Pulmonary artery endothelial cell (primary cell): ENCODE results near the gene STRBP. TPM values are rescaled to one million over a fixed set of nuclear protein-coding genes. Genes with fewer than 3 reads are reported as not detected.
"Not testable (repeated sequence)": the region's sequence is repeated elsewhere in the genome, so short reads cannot be mapped to it uniquely, and the experiment has no call there.

ENCODE experiments used
- DNase-seq: peaks from one replicate; pipeline ENCODE4 v3.0.0-alpha.2; 2011; ENCODE audit warnings: low read depth, low spot score
- total RNA-seq: library from RNA; depleted of rRNA; stranded (reverse); fragments of >200 nt; gene quantifications from 2 replicates; pipeline ENCODE4 v1.2.3, GENCODE V29; 2014

STRBP gene
- total RNA-seq, 1 donor from 2014 or later = 9.2 TPM

GRCh38 chr9:123196124-123196523, 72.3 kb downstream of the STRBP start:
- DNase-seq = no peak

GRCh38 chr9:123194023-123194422, 74.4 kb downstream of the STRBP start:
- DNase-seq = no peak

GRCh38 chr9:123191680-123192079, 76.7 kb downstream of the STRBP start:
- DNase-seq = no peak

DNA sequence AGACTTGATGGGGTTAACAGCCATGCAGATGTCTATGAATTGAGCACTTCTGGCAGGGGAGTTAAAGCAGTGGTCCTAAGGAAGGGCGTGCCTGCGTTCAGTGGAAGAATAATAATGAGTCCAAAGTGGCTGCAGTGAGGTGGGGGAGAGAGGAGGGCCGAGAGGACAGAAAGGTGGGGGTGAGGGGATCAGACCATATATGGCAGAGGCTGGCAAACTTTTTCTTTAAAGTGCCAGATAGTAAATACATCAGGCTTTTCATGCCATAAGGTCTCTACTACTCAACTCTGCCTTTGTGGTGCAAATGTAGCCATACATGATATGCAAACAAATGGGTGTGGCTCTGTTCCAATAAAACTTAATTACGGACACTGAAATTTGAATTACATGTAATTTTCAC, 77.1 kb downstream of the STRBP start:
- DNase-seq = no peak

- no peak for DNase-seq
Observed at GRCh38 chr9:123187131-123187530, 81.3 kb downstream of the STRBP start.

GRCh38 chr9:123186029-123186428, 82.4 kb downstream of the STRBP start:
- DNase-seq = not testable (repeated sequence)

GRCh38 chr9:123176949-123177348, 91.4 kb downstream of the STRBP start:
- DNase-seq = no peak

DNA sequence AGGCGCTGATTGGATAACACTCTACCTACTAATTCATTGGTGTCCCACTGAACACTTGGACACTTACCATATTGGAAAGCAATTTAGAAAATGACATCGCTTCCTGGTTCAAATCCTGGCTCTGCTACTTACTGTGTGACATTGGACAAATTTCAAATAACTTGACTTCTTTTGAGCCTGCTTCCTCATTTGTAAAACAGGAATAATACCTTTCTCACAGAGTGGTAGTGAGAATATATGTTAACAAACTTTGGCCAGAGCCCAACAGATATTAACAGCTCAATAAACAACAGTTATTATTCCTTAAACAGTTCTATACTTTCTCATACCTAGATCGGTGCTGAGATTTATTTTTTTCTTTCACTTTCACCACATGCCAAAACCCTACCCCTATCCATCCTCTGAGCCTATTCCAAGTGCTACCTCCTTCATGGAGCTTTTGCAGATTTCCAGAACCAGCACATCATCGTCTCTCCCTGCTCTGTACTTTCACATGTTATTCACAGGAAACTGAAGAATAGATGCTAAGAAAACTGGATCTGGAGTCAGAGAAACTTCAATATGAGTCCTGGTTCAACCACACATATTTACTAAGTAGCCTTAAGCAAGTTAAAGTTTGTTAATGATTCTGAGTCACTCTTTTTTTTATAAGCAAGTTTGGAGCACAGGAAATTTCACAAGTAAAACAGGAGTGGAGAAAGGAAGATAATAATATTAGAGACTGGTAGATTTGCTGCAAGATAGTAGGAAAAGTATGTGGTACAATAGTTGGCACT, 92.3 kb downstream of the STRBP start:
- no peak for DNase-seq

DNA sequence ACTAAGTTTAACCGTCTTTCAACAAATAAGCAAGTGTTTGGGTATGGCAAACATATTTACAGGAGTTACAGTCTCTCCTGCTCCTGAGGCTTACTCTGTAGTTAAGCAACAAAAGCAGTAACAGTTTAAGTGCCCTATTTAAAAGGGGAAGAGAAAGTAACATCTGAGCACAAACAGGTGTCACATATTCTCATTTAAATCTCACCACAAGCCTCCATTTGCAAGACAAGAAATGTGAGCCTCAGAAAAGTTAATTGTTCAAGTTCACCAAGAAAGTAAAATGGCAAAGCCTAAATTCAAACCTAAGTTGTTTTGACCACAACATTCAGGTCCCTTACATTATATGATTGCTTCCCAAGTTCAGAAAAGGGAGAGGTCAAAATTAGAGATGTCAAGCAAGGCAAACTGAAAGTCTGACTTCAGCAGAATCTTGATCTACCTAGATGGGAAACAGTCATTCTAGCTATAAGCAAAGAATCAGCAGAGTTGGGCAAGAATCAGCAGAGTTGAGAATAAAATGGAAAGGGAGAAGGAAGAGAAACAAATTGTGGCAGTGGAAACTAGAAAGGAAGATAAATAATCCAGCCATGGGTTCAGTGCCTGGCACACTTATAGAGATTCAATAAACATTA, 93.4 kb downstream of the STRBP start:
- DNase-seq = no peak

DNA sequence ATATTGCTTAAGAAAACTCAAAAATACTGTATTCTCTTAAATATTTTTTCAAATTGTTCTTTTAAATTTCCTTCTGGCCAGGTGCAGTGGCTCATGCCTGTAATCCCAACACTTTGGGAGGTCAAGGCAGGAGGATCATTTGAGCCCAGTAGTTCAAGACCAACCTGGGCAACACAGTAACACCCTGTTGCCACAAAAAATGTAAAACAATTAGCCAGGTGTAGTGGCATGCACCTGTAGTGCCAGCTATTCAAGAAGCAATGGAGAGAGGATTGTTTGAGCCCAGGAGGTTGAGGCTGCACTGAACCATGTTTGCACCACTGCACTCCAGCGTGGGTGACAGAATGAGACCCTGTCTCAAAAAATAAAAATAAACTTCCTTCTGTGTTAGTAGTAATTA, 94.3 kb downstream of the STRBP start:
- DNase-seq = no peak

DNA sequence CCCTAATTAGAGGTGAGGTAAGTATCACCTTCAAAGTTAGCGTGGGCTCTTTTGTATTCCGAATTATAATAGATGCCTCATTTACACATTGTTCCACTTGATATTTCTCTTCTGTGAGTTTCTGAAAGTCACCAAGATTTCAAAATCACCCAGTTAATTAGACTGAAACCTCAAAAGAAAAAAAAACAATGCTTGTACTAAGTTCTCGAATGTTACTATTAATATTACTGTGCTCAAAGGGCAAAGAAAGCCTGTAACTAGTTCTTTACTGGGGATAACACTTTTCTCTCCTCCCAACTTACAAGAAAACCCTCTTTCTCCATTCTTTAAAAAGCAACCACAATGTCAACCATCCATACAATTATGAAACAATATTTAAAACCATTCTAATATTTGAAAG, 98.5 kb downstream of the STRBP start:
- no peak for DNase-seq

DNA sequence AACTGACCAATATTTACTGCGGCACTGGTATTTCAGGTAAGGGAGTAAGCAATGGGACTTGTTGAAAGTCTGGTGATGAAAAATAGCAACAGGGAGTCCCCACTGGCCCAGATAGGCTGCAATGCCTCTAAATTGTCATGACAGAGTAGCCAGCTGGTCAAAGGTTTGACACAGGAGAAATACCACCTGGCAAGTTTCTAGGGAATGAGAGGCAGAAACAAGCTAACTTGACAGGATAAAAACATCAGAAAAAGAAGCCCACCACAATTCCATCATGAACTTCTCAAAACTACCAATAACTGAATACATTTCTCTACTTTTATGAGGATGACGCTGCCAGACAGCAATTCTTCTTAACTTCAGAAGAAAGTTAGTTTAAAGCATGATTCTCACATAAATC, 99.8 kb downstream of the STRBP start:
- DNase-seq = no peak

- DNase-seq = no peak
Observed at GRCh38 chr9:123167474-123167873, 100.9 kb downstream of the STRBP start.

- no peak for DNase-seq
Observed at GRCh38 chr9:123165813-123166212, 102.6 kb downstream of the STRBP start.

- no peak for DNase-seq
Observed at GRCh38 chr9:123164285-123164684, 104.1 kb downstream of the STRBP start.

GRCh38 chr9:123162791-123163345, 105.5 kb downstream of the STRBP start:
- DNase-seq = peak; percentile 32

GRCh38 chr9:123162360-123162759, 106.0 kb downstream of the STRBP start:
- no peak for DNase-seq

DNA sequence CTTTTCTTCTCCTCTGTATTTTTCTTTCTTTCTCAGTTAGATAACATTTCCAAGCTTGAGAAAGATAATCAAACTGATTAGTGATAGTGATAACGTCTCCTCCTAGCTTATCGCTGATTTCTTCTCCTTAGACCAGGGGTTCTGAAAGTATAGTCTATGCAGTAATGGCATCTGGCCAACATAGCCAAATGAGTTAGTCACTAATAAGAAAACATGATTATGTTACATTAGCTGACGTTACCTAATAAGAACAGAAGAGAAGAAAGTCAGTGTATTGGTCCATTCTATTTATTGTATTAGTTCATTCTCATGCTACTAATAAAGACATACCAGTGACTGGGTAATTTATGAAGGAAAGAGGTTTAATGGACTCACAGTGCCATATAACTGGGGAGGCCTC, 111.2 kb downstream of the STRBP start:
- no peak for DNase-seq

DNA sequence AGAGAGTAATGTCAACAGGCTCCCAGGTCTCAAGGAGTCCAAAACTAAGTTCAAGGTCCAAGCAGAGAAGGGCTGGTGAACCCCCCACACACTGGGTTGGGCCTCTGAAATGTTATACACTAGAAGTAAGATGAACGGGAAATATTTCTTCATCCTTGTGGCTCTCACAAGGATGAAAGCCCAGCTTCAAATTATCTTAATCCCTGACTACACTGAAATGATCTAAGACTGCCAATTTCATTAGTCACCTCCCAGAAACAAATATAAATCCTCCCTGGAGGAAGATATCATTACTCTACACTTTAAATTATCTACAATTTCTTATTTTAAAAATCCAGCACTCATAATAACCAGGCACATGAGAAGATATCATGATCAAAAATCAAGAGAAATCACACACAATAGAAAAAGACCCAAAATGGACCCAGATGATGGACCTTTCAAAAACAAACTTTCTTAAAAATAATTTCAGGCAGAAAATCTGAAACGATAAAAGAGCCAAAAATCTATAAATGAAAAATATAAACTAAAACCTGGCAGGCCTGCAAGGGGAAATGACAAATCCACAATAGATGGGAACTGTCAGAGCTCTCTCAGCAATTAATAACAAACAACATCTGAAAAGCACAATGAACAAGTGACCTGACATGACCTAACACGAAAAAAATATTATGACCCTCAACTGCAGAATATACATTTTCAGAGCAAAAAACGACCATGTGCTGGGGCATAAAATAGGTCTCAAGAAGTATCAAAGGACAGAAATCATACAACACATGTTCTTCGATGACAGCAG, 117.5 kb downstream of the STRBP start:
- DNase-seq = peak; percentile 67

DNA sequence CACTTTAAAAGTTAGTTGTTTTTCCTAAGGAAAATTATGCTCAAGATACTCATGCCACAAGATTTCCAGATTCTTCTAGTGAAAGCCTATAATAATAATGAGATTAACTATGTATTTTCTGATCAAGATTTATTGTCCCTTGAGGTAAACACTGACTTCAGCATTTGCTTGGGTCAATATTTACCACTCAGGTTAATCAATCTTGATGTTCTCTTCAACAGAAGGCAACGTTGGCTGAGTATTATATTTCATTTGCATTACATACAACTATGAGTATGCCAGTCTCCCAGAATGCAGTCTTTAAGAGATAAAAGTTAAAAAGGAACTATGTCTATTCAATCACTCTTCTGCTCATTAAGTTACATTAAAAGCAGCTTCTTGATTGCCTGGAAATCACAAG, 119.3 kb downstream of the STRBP start:
- DNase-seq = no peak

DNA sequence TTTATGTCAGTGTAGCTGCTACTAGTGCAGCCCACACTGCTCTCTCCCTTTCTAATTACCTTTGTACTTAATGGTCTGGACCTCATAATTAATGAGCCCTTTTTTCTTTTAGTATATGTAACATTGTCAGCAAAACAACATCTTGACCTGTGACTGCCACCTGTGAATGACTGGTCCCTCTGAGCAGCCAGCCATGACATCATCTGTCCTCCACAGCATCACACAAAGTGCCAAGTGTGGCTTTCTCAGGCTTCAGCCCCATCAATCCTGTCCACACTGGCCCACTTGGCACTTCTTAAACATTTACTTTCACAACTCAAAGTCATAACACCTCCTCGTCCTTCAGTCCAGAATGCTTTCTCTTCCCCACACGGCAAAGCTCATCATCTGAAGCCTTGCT, 130.2 kb downstream of the STRBP start:
- no peak for DNase-seq

GRCh38 chr9:123135430-123135829, 133.0 kb downstream of the STRBP start:
- no peak for DNase-seq
